Caco-2 (cell line): ENCODE measurements around the gene TIMM44. TPM values are rescaled to one million over a fixed set of nuclear protein-coding genes. Genes with fewer than 3 reads are reported as not detected.

Experiments used
- BruUV-seq: library from RNA; stranded (reverse); fragments of 400-500 nt; replicated peaks from 2 replicates; lab custom pipeline; 2021; lab: Mats Ljungman, UMichigan
- CTCF ChIA-PET: fragments of 300-600 bp; sonication (Branson Sonifier 250); formaldehyde crosslinking; loops from one replicate; lab custom pipeline; 2022; ENCODE audit warnings: antibody characterized with exemption; lab: Charles Lee
- POLR2A ChIA-PET: fragments of 300-600 bp; sonication (Branson Sonifier 250); formaldehyde crosslinking; loops from one replicate; lab custom pipeline; 2022; ENCODE audit warnings: antibody characterized with exemption; lab: Charles Lee
- DNase-seq, 2 experiments: peaks; one replicate each; pipeline versions ENCODE4 v3.0.0 to v3.0.0-alpha.2; 2020 to 2022
- H3K27me3 ChIP-seq: replicated peaks from 2 replicates; pipeline ENCODE4 v1.6.0; 2011; ENCODE audit warnings: low read length; ENCODE audit not compliant: control insufficient read depth, insufficient read depth
- H3K36me3 ChIP-seq: 2 replicates; pipeline ENCODE4 v1.5.1; 2011; ENCODE audit warnings: low read length; ENCODE audit not compliant: control insufficient read depth, insufficient read depth
- H3K4me1 ChIP-seq: fragments of 250-450 bp; sonication (Bioruptor Pico); 2 replicates; pipeline ENCODE4 v1.5.1; 2020; ENCODE audit warnings: mild to moderate bottlenecking
- H3K4me3 ChIP-seq: 2 replicates; pipeline ENCODE4 v1.5.1; 2011; ENCODE audit warnings: low read depth, mild to moderate bottlenecking, control low read depth, low read length
- H3K9me3 ChIP-seq: fragments of 250-450 bp; sonication (Bioruptor Pico); 2 replicates; pipeline ENCODE4 v1.5.1; 2020; ENCODE audit warnings: mild to moderate bottlenecking, moderate library complexity
- H3K27ac Mint-ChIP-seq: one replicate; pipeline ENCODE4 v1.8.0; 2022; ENCODE audit warnings: mixed read lengths; ENCODE audit not compliant: unreplicated experiment
- H3K27me3 Mint-ChIP-seq: one replicate; pipeline ENCODE4 v1.8.0; 2022; ENCODE audit warnings: mixed read lengths; ENCODE audit not compliant: insufficient read depth, unreplicated experiment
- H3K36me3 Mint-ChIP-seq: one replicate; pipeline ENCODE4 v1.8.0; 2022; ENCODE audit warnings: mild to moderate bottlenecking, mixed read lengths; ENCODE audit not compliant: insufficient read depth, unreplicated experiment
- H3K4me1 Mint-ChIP-seq: one replicate; pipeline ENCODE4 v1.8.0; 2022; ENCODE audit warnings: low read depth, mixed read lengths; ENCODE audit not compliant: unreplicated experiment
- H3K4me3 Mint-ChIP-seq: one replicate; pipeline ENCODE4 v1.8.0; 2022; ENCODE audit warnings: mild to moderate bottlenecking, moderate library complexity, mixed read lengths; ENCODE audit not compliant: unreplicated experiment
- H3K9me3 Mint-ChIP-seq: one replicate; pipeline ENCODE4 v1.8.0; 2022; ENCODE audit warnings: mixed read lengths; ENCODE audit not compliant: unreplicated experiment
- CTCF ChIP-seq, 2 experiments: fragments of 200-600 bp in 1 of 2; IDR thresholded peaks; 1 replicate in 1 of 2; 2 replicates in 1 of 2; pipeline versions ENCODE4 v1.5.1 to v1.8.0; 2011 to 2022; ENCODE audit warnings: antibody characterized with exemption in 1 of 2, control low read depth in 1 of 2, inconsistent platforms in 1 of 2, low read depth in 1 of 2, low read length in 1 of 2, mild to moderate bottlenecking in 1 of 2, moderate library complexity in 1 of 2; ENCODE audit not compliant: insufficient read depth in 1 of 2, severe bottlenecking in 1 of 2, unreplicated experiment in 1 of 2
- intact Hi-C: fragments of 100-400 bp; cut with micrococcal nuclease; formaldehyde crosslinking; loops from one replicate; pipeline ENCODE4 v1.10.0; 2022; ENCODE audit not compliant: unreplicated experiment
- total RNA-seq: library from RNA; stranded (reverse); gene quantifications from 2 replicates; pipeline ENCODE4 v1.2.3, GENCODE V29; 2022

The TIMM44 gene
- total RNA-seq, 1 experiment from 2014 or later: 129 TPM

DNA sequence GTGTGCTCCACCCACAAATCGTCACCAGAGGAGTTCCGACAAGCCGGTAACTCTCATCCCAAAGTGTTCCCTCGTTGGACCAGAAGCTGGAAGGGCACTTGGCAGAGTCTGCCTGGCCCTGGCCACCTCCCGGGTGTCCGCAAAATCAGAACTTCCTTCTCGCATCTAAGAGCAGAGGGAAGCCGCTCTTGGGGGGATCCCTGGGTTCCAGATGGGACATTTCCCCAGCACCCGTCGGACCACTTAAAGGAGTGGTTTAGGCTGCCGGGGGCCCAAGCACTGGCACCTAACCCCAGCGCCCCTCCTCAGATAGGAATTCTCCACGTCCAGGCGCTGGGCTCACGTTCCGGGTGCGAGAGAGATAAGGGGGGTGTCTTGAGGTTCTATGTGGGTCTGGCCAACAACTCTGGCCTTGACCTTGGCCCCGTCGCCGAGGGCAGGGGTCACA lies 40.6 kb downstream of the TIMM44 start:
- no peaks in the 10 kb centered on the region for H3K9me3 ChIP-seq
- peaks cover 12% of the 10 kb centered on the region; the same call in 1 of the 2 replicates for H3K4me1 ChIP-seq
- TSS peak; percentile 80 for BruUV-seq
- no peak for DNase-seq
- Mint-ChIP-seq H3K4me3 (peak overlapping the region; percentile 92), H3K27me3 (no peaks in the 10 kb centered on the region), H3K9me3 (no peaks in the 10 kb centered on the region), H3K4me1 (peaks cover 6% of the 10 kb centered on the region), H3K27ac (peak overlapping the region; percentile 89), H3K36me3 (peaks cover 31% of the 10 kb centered on the region)
- peaks cover 2% of the 10 kb centered on the region; the same call in 1 of the 2 replicates for H3K36me3 ChIP-seq
- POLR2A ChIA-PET: interaction anchor here (0.6 to 1.6 kb wide), 9 partner anchors 13 to 611 kb away, joined by 3 to 69 read pairs (median 3); partner anchors contain the start of genes LRRC8E, SNAPC2, TIMM44 and ZNF414
- intact Hi-C loops: loop anchor here (1.0 to 2.0 kb wide), 3 partner anchors 14 to 50 kb away; partner anchors contain the start of gene LRRC8E
- no peak for TF ChIP-seq CTCF (IDR thresholded peaks at IDR 0.05; ENCODE audit: insufficient read depth in 1 of 2, low read depth in 1 of 2, low read length in 1 of 2, severe bottlenecking in 1 of 2, unreplicated experiment in 1 of 2)
- CTCF ChIA-PET: interaction anchor here (0.6 to 1.7 kb wide), 6 partner anchors 15 to 78 kb away, joined by 3 to 21 read pairs (median 6); partner anchors contain the start of genes SNAPC2 and TIMM44
- peak overlapping the region; percentile 64 for H3K4me3 ChIP-seq
- no peaks in the 10 kb centered on the region for H3K27me3 ChIP-seq

DNA sequence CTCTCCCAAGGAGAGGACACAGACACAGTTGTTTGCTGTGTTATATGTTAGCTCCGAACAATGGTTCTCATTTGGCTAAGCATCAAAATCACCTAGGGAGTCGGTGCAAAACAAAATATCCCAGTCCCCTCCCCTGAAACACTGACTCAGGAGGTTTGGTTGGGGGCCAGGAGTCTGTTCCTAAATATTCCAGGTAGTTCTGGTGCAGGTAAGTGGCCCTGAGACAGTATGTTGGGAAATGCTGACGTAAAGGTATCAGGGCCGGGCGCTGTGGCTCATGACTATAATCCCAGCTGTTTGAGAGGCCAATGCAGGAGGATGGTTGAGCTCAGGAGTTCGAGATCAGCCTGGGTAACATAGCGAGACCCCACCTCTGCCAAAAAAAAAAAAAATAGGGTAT lies 42.1 kb downstream of the TIMM44 start:
- intact Hi-C loops: no loop called here
- BruUV-seq: no TSS peak

DNA sequence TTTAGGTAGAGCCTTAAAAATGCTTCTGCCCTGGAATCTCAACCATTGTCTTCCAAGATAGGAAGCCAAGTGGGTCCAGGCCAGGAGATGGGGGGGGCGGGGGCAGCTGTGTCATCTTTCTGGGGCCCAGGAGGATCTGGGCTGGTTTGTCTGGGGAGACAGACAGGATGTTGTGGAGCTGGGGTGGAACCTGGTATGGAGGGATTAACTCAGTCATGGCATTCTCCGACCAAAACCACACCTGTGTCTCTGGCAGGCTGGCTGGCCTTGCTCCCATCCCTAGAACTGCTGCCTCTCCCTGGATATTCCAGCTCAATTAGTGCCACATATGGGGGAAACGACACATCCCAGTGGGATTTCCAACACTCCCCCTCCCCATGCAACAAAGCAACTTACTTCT lies 42.5 kb downstream of the TIMM44 start:
- Mint-ChIP-seq H3K9me3 (no peaks in the 10 kb centered on the region), H3K36me3 (peaks cover 24% of the 10 kb centered on the region), H3K27me3 (no peaks in the 10 kb centered on the region), H3K4me3 (no peak overlapping the region), H3K4me1 (peaks cover 6% of the 10 kb centered on the region), H3K27ac (no peak overlapping the region)
- no TSS peak for BruUV-seq
- no peaks in the 10 kb centered on the region for H3K9me3 ChIP-seq
- no peaks in the 10 kb centered on the region for H3K27me3 ChIP-seq
- intact Hi-C loops: no loop called here
- CTCF ChIA-PET: interaction anchor here (0.6 kb wide), 1 partner anchor 80 kb away, joined by 4 read pairs; no protein-coding TSS in a partner anchor
- DNase-seq: no peak
- no peak for TF ChIP-seq CTCF (IDR thresholded peaks at IDR 0.05; ENCODE audit: insufficient read depth in 1 of 2, low read depth in 1 of 2, low read length in 1 of 2, severe bottlenecking in 1 of 2, unreplicated experiment in 1 of 2)
- POLR2A ChIA-PET: no interaction called here
- no peak overlapping the region for H3K4me3 ChIP-seq
- peaks cover 12% of the 10 kb centered on the region; the same call in 1 of the 2 replicates for H3K4me1 ChIP-seq
- peaks cover 2% of the 10 kb centered on the region; the same call in 1 of the 2 replicates for H3K36me3 ChIP-seq

More for the DNA sequence above, 42.1 kb downstream of the TIMM44 start:
- Histone ChIP-seq H3K9me3 (no peaks in the 10 kb centered on the region), H3K4me3 (no peak overlapping the region), H3K36me3 (peaks cover 2% of the 10 kb centered on the region; the same call in 1 of the 2 replicates), H3K27me3 (no peaks in the 10 kb centered on the region), H3K4me1 (peaks cover 12% of the 10 kb centered on the region; the same call in 1 of the 2 replicates)
- DNase-seq: no peak
- ChIA-PET POLR2A (no interaction called here), CTCF (interaction anchor here (0.6 to 1.2 kb wide), 3 partner anchors 32 to 606 kb away, joined by 3 to 6 read pairs (median 4); no protein-coding TSS in a partner anchor)
- Mint-ChIP-seq H3K4me3 (no peak overlapping the region), H3K9me3 (no peaks in the 10 kb centered on the region), H3K27me3 (no peaks in the 10 kb centered on the region), H3K4me1 (peaks cover 6% of the 10 kb centered on the region), H3K36me3 (peaks cover 24% of the 10 kb centered on the region), H3K27ac (no peak overlapping the region)
- no peak for TF ChIP-seq CTCF (IDR thresholded peaks at IDR 0.05; ENCODE audit: insufficient read depth in 1 of 2, low read depth in 1 of 2, low read length in 1 of 2, severe bottlenecking in 1 of 2, unreplicated experiment in 1 of 2)
